WERI-Rb-1 (cell line): Measurements from ENCODE around the gene ATM.
"Not testable (repeated sequence)": the region's sequence is repeated elsewhere in the genome, so short reads cannot be mapped to it uniquely, and the experiment has no call there.

Source experiments
- DNase-seq: peaks from one replicate; pipeline ENCODE4 v3.0.0-alpha.2; 2020
- H3K27ac ChIP-seq: fragments of 250-450 bp; sonication (Bioruptor Pico); 2 replicates; pipeline ENCODE4 v1.5.1; 2020; ENCODE audit warnings: mild to moderate bottlenecking, moderate library complexity
- H3K27me3 ChIP-seq: fragments of 250-450 bp; sonication (Bioruptor Pico); 2 replicates; pipeline ENCODE4 v1.5.1; 2021; ENCODE audit warnings: mild to moderate bottlenecking, low read depth, moderate library complexity; ENCODE audit not compliant: insufficient read depth, severe bottlenecking
- H3K36me3 ChIP-seq: fragments of 250-450 bp; sonication (Bioruptor Pico); 2 replicates; pipeline ENCODE4 v1.5.1; 2020; ENCODE audit warnings: mild to moderate bottlenecking, moderate library complexity
- H3K4me3 ChIP-seq: 2 replicates; pipeline ENCODE4 v1.5.1; 2011; ENCODE audit warnings: low read depth, mild to moderate bottlenecking, control low read depth, low read length
- H3K9me3 ChIP-seq: fragments of 250-450 bp; sonication (Bioruptor Pico); 2 replicates; pipeline ENCODE4 v1.5.1; 2021; ENCODE audit warnings: mild to moderate bottlenecking, moderate library complexity; ENCODE audit not compliant: severe bottlenecking
- CTCF ChIP-seq: IDR thresholded peaks from 2 replicates; pipeline ENCODE4 v1.5.1; 2011; ENCODE audit warnings: low read depth, mild to moderate bottlenecking, control low read depth, inconsistent platforms, low read length

The ATM gene

GRCh38 chr11:108370315-108370714, 147.4 kb downstream of the ATM start:
- H3K27me3 ChIP-seq = no peaks in the 10 kb centered on the region
- no peak overlapping the region for H3K4me3 ChIP-seq
- H3K27ac ChIP-seq = no peak overlapping the region
- no peak for DNase-seq
- H3K36me3 ChIP-seq = peaks cover 7% of the 10 kb centered on the region
- no peaks in the 10 kb centered on the region for H3K9me3 ChIP-seq
- TF ChIP-seq CTCF = no peak

- no peaks in the 10 kb centered on the region for H3K27me3 ChIP-seq
- H3K27ac ChIP-seq = no peak overlapping the region
- H3K9me3 ChIP-seq = no peaks in the 10 kb centered on the region
- no peak overlapping the region for H3K4me3 ChIP-seq
- peaks cover 6% of the 10 kb centered on the region for H3K36me3 ChIP-seq
- no peak for TF ChIP-seq CTCF
- DNase-seq = no peak
Measured at GRCh38 chr11:108370990-108371389, 148.1 kb downstream of the ATM start.

GRCh38 chr11:108373505-108373904, 150.6 kb downstream of the ATM start:
- H3K4me3 ChIP-seq, DNase-seq, H3K9me3 ChIP-seq, H3K27me3 ChIP-seq, H3K27ac ChIP-seq, H3K36me3 ChIP-seq: not testable (repeated sequence)

GRCh38 chr11:108388576-108388975, 165.7 kb downstream of the ATM start:
- Histone ChIP-seq H3K27ac (no peak overlapping the region), H3K27me3 (no peaks in the 10 kb centered on the region), H3K9me3 (no peaks in the 10 kb centered on the region), H3K4me3 (no peak overlapping the region), H3K36me3 (no peaks in the 10 kb centered on the region)
- TF ChIP-seq CTCF = no peak
- no peak for DNase-seq

- no peak overlapping the region for H3K27ac ChIP-seq
- H3K4me3 ChIP-seq = no peak overlapping the region
- no peaks in the 10 kb centered on the region for H3K27me3 ChIP-seq
- H3K9me3 ChIP-seq = no peaks in the 10 kb centered on the region
- DNase-seq = no peak
- TF ChIP-seq CTCF = no peak
- no peaks in the 10 kb centered on the region for H3K36me3 ChIP-seq
Measured at GRCh38 chr11:108392353-108392752, 169.5 kb downstream of the ATM start.

- H3K9me3 ChIP-seq = no peaks in the 10 kb centered on the region
- TF ChIP-seq CTCF = no peak
- no peak for DNase-seq
- no peaks in the 10 kb centered on the region for H3K36me3 ChIP-seq
- no peak overlapping the region for H3K4me3 ChIP-seq
- no peaks in the 10 kb centered on the region for H3K27me3 ChIP-seq
- no peak overlapping the region for H3K27ac ChIP-seq
Measured at GRCh38 chr11:108393046-108393445, 170.2 kb downstream of the ATM start.
